Measurements from ENCODE around the gene SPRED2.

GRCh38 chr2:65479524-65479923, 47.1 kb upstream of the SPRED2 start:
- TF ChIP-seq, protein P1, sequence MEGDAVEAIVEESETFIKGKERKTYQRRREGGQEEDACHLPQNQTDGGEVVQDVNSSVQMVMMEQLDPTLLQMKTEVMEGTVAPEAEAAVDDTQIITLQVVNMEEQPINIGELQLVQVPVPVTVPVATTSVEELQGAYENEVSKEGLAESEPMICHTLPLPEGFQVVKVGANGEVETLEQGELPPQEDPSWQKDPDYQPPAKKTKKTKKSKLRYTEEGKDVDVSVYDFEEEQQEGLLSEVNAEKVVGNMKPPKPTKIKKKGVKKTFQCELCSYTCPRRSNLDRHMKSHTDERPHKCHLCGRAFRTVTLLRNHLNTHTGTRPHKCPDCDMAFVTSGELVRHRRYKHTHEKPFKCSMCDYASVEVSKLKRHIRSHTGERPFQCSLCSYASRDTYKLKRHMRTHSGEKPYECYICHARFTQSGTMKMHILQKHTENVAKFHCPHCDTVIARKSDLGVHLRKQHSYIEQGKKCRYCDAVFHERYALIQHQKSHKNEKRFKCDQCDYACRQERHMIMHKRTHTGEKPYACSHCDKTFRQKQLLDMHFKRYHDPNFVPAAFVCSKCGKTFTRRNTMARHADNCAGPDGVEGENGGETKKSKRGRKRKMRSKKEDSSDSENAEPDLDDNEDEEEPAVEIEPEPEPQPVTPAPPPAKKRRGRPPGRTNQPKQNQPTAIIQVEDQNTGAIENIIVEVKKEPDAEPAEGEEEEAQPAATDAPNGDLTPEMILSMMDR (IDR thresholded peaks at IDR 0.05), result no peak
- no peak for TF ChIP-seq POLR2A (IDR thresholded peaks at IDR 0.05)

Data from testis (tissue), 2 donors.